Neural progenitor cell (in vitro differentiated cells): ENCODE results near the gene TRIL. TPM values are rescaled to one million over a fixed set of nuclear protein-coding genes. Genes with fewer than 3 reads are reported as not detected.

ENCODE experiments used
- DNase-seq: peaks from one replicate; pipeline ENCODE4 v3.0.0-alpha.2; 2016; ENCODE audit warnings: low spot score
- H2AFZ ChIP-seq: fragments of 200-600 bp; sonication (generic); replicated peaks from 2 replicates; pipeline ENCODE4 v1.6.1; 2016; ENCODE audit warnings: antibody characterized with exemption
- H3F3A ChIP-seq: fragments of 200-600 bp; sonication (generic); 2 replicates; pipeline ENCODE4 v1.6.1; 2016; ENCODE audit warnings: antibody characterized with exemption, low read depth
- H3K27ac ChIP-seq: fragments of 200-600 bp; sonication (generic); 2 replicates; pipeline ENCODE4 v1.5.1; 2016; ENCODE audit warnings: mild to moderate bottlenecking
- H3K27me3 ChIP-seq: fragments of 200-600 bp; sonication (generic); 2 replicates; pipeline ENCODE4 v1.6.1; 2016; ENCODE audit warnings: mild to moderate bottlenecking, moderate library complexity
- H3K36me3 ChIP-seq: fragments of 200-600 bp; sonication (generic); 2 replicates; pipeline ENCODE4 v1.5.1; 2016
- H3K4me1 ChIP-seq: fragments of 200-600 bp; sonication (generic); 2 replicates; pipeline ENCODE4 v1.6.1; 2016; ENCODE audit warnings: mixed run types
- H3K4me2 ChIP-seq: fragments of 200-600 bp; sonication (generic); 2 replicates; pipeline ENCODE4 v1.6.1; 2016
- H3K4me3 ChIP-seq: fragments of 200-600 bp; sonication (generic); 2 replicates; pipeline ENCODE4 v1.5.1; 2016
- H3K79me2 ChIP-seq: fragments of 200-600 bp; sonication (generic); 2 replicates; pipeline ENCODE4 v1.6.1; 2016; ENCODE audit warnings: low read depth
- H3K9ac ChIP-seq: fragments of 200-600 bp; sonication (generic); 2 replicates; pipeline ENCODE4 v1.6.1; 2016
- H3K9me3 ChIP-seq: fragments of 200-600 bp; sonication (generic); 2 replicates; pipeline ENCODE4 v1.5.1; 2016; ENCODE audit warnings: low read depth
- H4K20me1 ChIP-seq: fragments of 200-600 bp; sonication (generic); 2 replicates; pipeline ENCODE4 v1.6.1; 2016; ENCODE audit warnings: low read depth
- H3K27ac Mint-ChIP-seq: 3 replicates; pipeline ENCODE4 v1.8.0; 2021; ENCODE audit warnings: mixed read lengths
- H3K27me3 Mint-ChIP-seq: 2 replicates; pipeline ENCODE4 v1.8.0; 2022; ENCODE audit warnings: low read depth, mild to moderate bottlenecking, inconsistent platforms, moderate library complexity, mixed read lengths; ENCODE audit not compliant: insufficient read depth
- H3K36me3 Mint-ChIP-seq: 3 replicates; pipeline ENCODE4 v1.8.0; 2021; ENCODE audit warnings: mixed read lengths
- H3K4me1 Mint-ChIP-seq: 3 replicates; pipeline ENCODE4 v1.8.0; 2021; ENCODE audit warnings: mixed read lengths
- H3K4me3 Mint-ChIP-seq: 3 replicates; pipeline ENCODE4 v1.8.0; 2021; ENCODE audit warnings: mild to moderate bottlenecking, moderate library complexity, mixed read lengths
- H3K9me3 Mint-ChIP-seq: 3 replicates; pipeline ENCODE4 v1.8.0; 2020; ENCODE audit warnings: mixed read lengths
- EZH2 ChIP-seq: fragments of 200-600 bp; sonication (generic); IDR thresholded peaks from 2 replicates; pipeline ENCODE4 v1.6.1; 2017; ENCODE audit warnings: antibody characterized with exemption, mild to moderate bottlenecking, moderate library complexity
- EZH2phosphoT487 ChIP-seq: fragments of 200-600 bp; sonication (generic); IDR thresholded peaks from 2 replicates; pipeline ENCODE4 v1.6.1; 2017; ENCODE audit warnings: antibody characterized with exemption
- total RNA-seq: library from RNA; depleted of rRNA; stranded (reverse); fragments of >200 nt; gene quantifications from 2 replicates; pipeline ENCODE4 v1.2.3, GENCODE V29; 2015; ENCODE audit warnings: low replicate concordance
- TF ChIP-seq, protein P1 (sequence below): fragments of 200-600 bp; sonication (generic); IDR thresholded peaks from 2 replicates; pipeline ENCODE4 v1.5.1; 2017; ENCODE audit warnings: antibody characterized with exemption, mild to moderate bottlenecking

TRIL gene
- total RNA-seq, 1 donor from 2014 or later, result 8.5 TPM

DNA sequence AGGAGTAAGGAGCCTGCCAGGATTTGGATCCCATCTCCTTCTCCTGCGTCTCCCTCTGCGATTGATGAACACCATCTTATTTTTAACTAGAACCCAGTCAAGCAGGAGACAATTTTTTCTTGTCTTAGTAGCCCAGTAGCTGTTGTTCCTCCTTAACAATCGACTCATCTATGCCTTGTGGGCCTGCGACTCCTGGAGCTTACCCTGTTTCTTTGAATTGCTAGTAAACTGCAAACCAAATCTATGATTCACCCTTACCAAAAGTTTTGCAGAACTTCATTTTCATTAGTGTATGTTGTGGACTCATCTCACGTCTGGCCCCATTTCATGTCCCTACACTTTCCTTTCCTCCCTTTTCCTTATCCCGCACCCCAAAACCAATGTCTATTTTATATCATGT is 37.7 kb downstream of the TRIL start:
- Histone ChIP-seq H3F3A (no peaks in the 10 kb centered on the region), H3K4me3 (no peak overlapping the region), H3K4me2 (no peak overlapping the region), H3K9ac (no peak overlapping the region), H3K27me3 (no peaks in the 10 kb centered on the region), H3K36me3 (no peaks in the 10 kb centered on the region), H3K79me2 (no peaks in the 10 kb centered on the region), H2AFZ (no peak overlapping the region), H4K20me1 (no peaks in the 10 kb centered on the region), H3K9me3 (no peaks in the 10 kb centered on the region), H3K27ac (no peak overlapping the region), H3K4me1 (peaks cover 4% of the 10 kb centered on the region)
- H3K9me3 Mint-ChIP-seq, result peaks cover 2% of the 10 kb centered on the region
- TF ChIP-seq, protein P1, sequence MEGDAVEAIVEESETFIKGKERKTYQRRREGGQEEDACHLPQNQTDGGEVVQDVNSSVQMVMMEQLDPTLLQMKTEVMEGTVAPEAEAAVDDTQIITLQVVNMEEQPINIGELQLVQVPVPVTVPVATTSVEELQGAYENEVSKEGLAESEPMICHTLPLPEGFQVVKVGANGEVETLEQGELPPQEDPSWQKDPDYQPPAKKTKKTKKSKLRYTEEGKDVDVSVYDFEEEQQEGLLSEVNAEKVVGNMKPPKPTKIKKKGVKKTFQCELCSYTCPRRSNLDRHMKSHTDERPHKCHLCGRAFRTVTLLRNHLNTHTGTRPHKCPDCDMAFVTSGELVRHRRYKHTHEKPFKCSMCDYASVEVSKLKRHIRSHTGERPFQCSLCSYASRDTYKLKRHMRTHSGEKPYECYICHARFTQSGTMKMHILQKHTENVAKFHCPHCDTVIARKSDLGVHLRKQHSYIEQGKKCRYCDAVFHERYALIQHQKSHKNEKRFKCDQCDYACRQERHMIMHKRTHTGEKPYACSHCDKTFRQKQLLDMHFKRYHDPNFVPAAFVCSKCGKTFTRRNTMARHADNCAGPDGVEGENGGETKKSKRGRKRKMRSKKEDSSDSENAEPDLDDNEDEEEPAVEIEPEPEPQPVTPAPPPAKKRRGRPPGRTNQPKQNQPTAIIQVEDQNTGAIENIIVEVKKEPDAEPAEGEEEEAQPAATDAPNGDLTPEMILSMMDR, result no peak
- H3K4me1 Mint-ChIP-seq, result peaks cover 15% of the 10 kb centered on the region
- no peak overlapping the region for H3K4me3 Mint-ChIP-seq
- DNase-seq, result no peak
- peaks cover 4% of the 10 kb centered on the region for H3K27me3 Mint-ChIP-seq
- no peak overlapping the region for H3K27ac Mint-ChIP-seq
- no peaks in the 10 kb centered on the region for H3K36me3 Mint-ChIP-seq

DNA sequence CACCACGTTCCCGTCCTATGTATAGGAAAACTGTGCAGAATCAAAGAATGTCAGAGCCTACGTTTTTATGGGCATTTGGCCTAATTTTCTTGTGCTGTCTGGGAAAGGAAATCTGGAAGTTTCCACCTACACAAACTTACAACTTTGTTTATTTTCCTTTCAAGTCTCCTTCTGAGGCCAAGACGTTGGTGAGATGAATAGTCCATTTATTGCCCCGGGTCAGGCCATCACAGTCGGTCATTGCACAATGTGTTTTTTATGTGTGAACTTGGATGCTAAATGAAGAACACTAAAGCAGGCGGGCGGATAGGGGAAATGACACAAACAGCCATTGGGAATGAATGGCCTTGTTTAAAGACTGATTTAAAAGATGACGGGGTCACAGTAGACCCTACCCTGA is 38.6 kb downstream of the TRIL start:
- no peaks in the 10 kb centered on the region for H3K36me3 ChIP-seq
- no peak overlapping the region for H3K4me3 ChIP-seq
- Mint-ChIP-seq H3K9me3 (peaks cover 2% of the 10 kb centered on the region), H3K36me3 (no peaks in the 10 kb centered on the region), H3K4me1 (peaks cover 15% of the 10 kb centered on the region), H3K27ac (no peak overlapping the region), H3K27me3 (peaks cover 2% of the 10 kb centered on the region), H3K4me3 (no peak overlapping the region)
- no peaks in the 10 kb centered on the region for H3K9me3 ChIP-seq
- TF ChIP-seq, protein P1, result no peak
- TF ChIP-seq EZH2phosphoT487 (no peak), EZH2 (no peak)
- H3K9ac ChIP-seq, result no peak overlapping the region
- H2AFZ ChIP-seq, result no peak overlapping the region
- H3K79me2 ChIP-seq, result no peaks in the 10 kb centered on the region
- H3K4me2 ChIP-seq, result no peak overlapping the region
- peaks cover 7% of the 10 kb centered on the region for H3K4me1 ChIP-seq
- no peaks in the 10 kb centered on the region for H4K20me1 ChIP-seq
- no peaks in the 10 kb centered on the region for H3F3A ChIP-seq
- no peaks in the 10 kb centered on the region for H3K27me3 ChIP-seq
- no peak for DNase-seq
- H3K27ac ChIP-seq, result no peak overlapping the region

GRCh38 chr7:28908775-28909174 is 49.4 kb downstream of the TRIL start:
- H3K9me3 Mint-ChIP-seq, result peaks cover 10% of the 10 kb centered on the region
- DNase-seq, result no peak
- H2AFZ ChIP-seq, result no peak overlapping the region
- no peak overlapping the region for H3K4me2 ChIP-seq
- peaks cover 15% of the 10 kb centered on the region for H3K4me1 ChIP-seq
- H3K9ac ChIP-seq, result no peak overlapping the region
- no peak overlapping the region for H3K27ac ChIP-seq
- H3F3A ChIP-seq, result peaks cover 13% of the 10 kb centered on the region
- peaks cover 11% of the 10 kb centered on the region for H3K4me1 Mint-ChIP-seq
- no peak overlapping the region for H3K4me3 Mint-ChIP-seq
- peaks cover 4% of the 10 kb centered on the region for H3K9me3 ChIP-seq
- no peak overlapping the region for H3K27ac Mint-ChIP-seq
- H3K36me3 ChIP-seq, result no peaks in the 10 kb centered on the region
- no peaks in the 10 kb centered on the region for H4K20me1 ChIP-seq
- TF ChIP-seq, protein P1, result no peak
- no peaks in the 10 kb centered on the region for H3K27me3 Mint-ChIP-seq
- no peaks in the 10 kb centered on the region for H3K27me3 ChIP-seq
- no peaks in the 10 kb centered on the region for H3K36me3 Mint-ChIP-seq
- no peaks in the 10 kb centered on the region for H3K79me2 ChIP-seq
- no peak overlapping the region for H3K4me3 ChIP-seq

- Histone ChIP-seq H3K79me2 (no peaks in the 10 kb centered on the region), H3K27me3 (no peaks in the 10 kb centered on the region), H4K20me1 (no peaks in the 10 kb centered on the region), H3K4me2 (no peak overlapping the region), H3K4me3 (no peak overlapping the region), H3K9ac (no peak overlapping the region), H3K27ac (no peak overlapping the region), H3K9me3 (no peaks in the 10 kb centered on the region), H3K36me3 (no peaks in the 10 kb centered on the region), H2AFZ (no peak overlapping the region), H3F3A (peaks cover 34% of the 10 kb centered on the region), H3K4me1 (peaks cover 48% of the 10 kb centered on the region)
- no peaks in the 10 kb centered on the region for H3K27me3 Mint-ChIP-seq
- no peak overlapping the region for H3K27ac Mint-ChIP-seq
- no peaks in the 10 kb centered on the region for H3K36me3 Mint-ChIP-seq
- no peak for DNase-seq
- H3K4me3 Mint-ChIP-seq, result no peak overlapping the region
- no peak for TF ChIP-seq EZH2phosphoT487
- TF ChIP-seq EZH2, result no peak
- TF ChIP-seq, protein P1, result no peak
- no peaks in the 10 kb centered on the region for H3K9me3 Mint-ChIP-seq
- H3K4me1 Mint-ChIP-seq, result peaks cover 23% of the 10 kb centered on the region
These were observed 52.7 kb downstream of the TRIL start for GRCh38 chr7:28905464-28905863.
